Activated CD4-positive, alpha-beta T cell treated with anti-CD3 and anti-CD28 coated beads for 36 hours (primary cell): ENCODE results near the gene INVS. TPM values are rescaled to one million over a fixed set of nuclear protein-coding genes. Genes with fewer than 3 reads are reported as not detected.
"Not testable (repeated sequence)": the region's sequence is repeated elsewhere in the genome, so short reads cannot be mapped to it uniquely, and the experiment has no call there.

Experiments used
- ATAC-seq: fragments of 200-7000 bp; cut with Tn5 transposase; one replicate; pipeline ENCODE4 v1.10.0; 2021; ENCODE audit warnings: mild to moderate bottlenecking, moderate library complexity
- CTCF ChIA-PET: fragments of 350-600 bp; sonication (Branson Sonifier 250); formaldehyde crosslinking; loops from one replicate; lab custom pipeline; 2021; ENCODE audit warnings: antibody characterized with exemption; lab: Charles Lee
- POLR2A ChIA-PET: fragments of 350-600 bp; sonication (Branson Sonifier 250); formaldehyde crosslinking; loops from one replicate; lab custom pipeline; 2021; ENCODE audit warnings: antibody characterized with exemption, inconsistent platforms; lab: Charles Lee
- DNase-seq: peaks from one replicate; pipeline ENCODE4 v3.0.0-alpha.2; 2020
- H3K27ac Mint-ChIP-seq: one replicate; pipeline ENCODE4 v1.8.0; 2021; ENCODE audit warnings: mixed read lengths
- H3K27me3 Mint-ChIP-seq: one replicate; pipeline ENCODE4 v1.8.0; 2021; ENCODE audit warnings: mixed read lengths
- H3K36me3 Mint-ChIP-seq: one replicate; pipeline ENCODE4 v1.8.0; 2021; ENCODE audit warnings: low read depth, mixed read lengths
- H3K4me1 Mint-ChIP-seq: one replicate; pipeline ENCODE4 v1.8.0; 2021; ENCODE audit warnings: mixed read lengths
- H3K4me3 Mint-ChIP-seq: one replicate; pipeline ENCODE4 v1.8.0; 2021; ENCODE audit warnings: mild to moderate bottlenecking, moderate library complexity, mixed read lengths
- H3K9me3 Mint-ChIP-seq: one replicate; pipeline ENCODE4 v1.8.0; 2021; ENCODE audit warnings: low read depth, mixed read lengths
- intact Hi-C, 2 experiments: fragments of 100-400 bp; cut with DNase I in 1 of 2; cut with micrococcal nuclease in 1 of 2; formaldehyde crosslinking; loops; one replicate each; pipeline versions ENCODE4 v1.14.2 to v1.15.1; 2022 to 2024; cut with DNase I, micrococcal nuclease
- total RNA-seq, 2 experiments: library from RNA; stranded (reverse); gene quantifications; one replicate each; pipeline ENCODE4 v1.2.3, GENCODE V29; 2021

The INVS gene
- total RNA-seq, 2 experiments from 2014 or later = 14.1 to 19.3 TPM

GRCh38 chr9:100324594-100325200, 225.7 kb downstream of the INVS start:
- intact Hi-C loops = loop anchor here (1.0 to 10.0 kb wide), 7 partner anchors 270 to 1162 kb away; partner anchors contain the start of gene NR4A3 (in 1 of the 2)
- H3K4me1 Mint-ChIP-seq = peaks cover 10% of the 10 kb centered on the region
- H3K27ac Mint-ChIP-seq = no peak overlapping the region
- ChIA-PET CTCF (interaction anchor here (0.6 to 3.9 kb wide), 27 partner anchors 9 to 1161 kb away, joined by 3 to 33 read pairs (median 5); partner anchors contain the start of gene TMEFF1), POLR2A (interaction anchor here (0.7 kb wide), 1 partner anchor 1103 kb away, joined by 3 read pairs; the partner anchor contains the start of genes ALG2 and SEC61B)
- DNase-seq = no peak
- peaks cover 26% of the 10 kb centered on the region for H3K36me3 Mint-ChIP-seq
- H3K4me3 Mint-ChIP-seq = no peak overlapping the region
- ATAC-seq = no peak
- H3K27me3 Mint-ChIP-seq = no peaks in the 10 kb centered on the region
- no peaks in the 10 kb centered on the region for H3K9me3 Mint-ChIP-seq

GRCh38 chr9:100338736-100339135, 239.7 kb downstream of the INVS start:
- H3K9me3 Mint-ChIP-seq, intact Hi-C loops, H3K27ac Mint-ChIP-seq, H3K27me3 Mint-ChIP-seq, ATAC-seq, DNase-seq, H3K4me3 Mint-ChIP-seq: not testable (repeated sequence)
- H3K36me3 Mint-ChIP-seq = peaks cover 35% of the 10 kb centered on the region
- CTCF ChIA-PET = interaction anchor here (1.9 to 2.6 kb wide), 2 partner anchors 13 to 18 kb away, joined by 11 to 15 read pairs; no protein-coding TSS in a partner anchor
- POLR2A ChIA-PET = interaction anchor here (1.2 kb wide), 1 partner anchor 9 kb away, joined by 3 read pairs; no protein-coding TSS in a partner anchor
- H3K4me1 Mint-ChIP-seq = peaks cover 13% of the 10 kb centered on the region

- POLR2A ChIA-PET = no interaction called here
- H3K36me3 Mint-ChIP-seq = peaks cover 34% of the 10 kb centered on the region
Observed at GRCh38 chr9:100340224-100340623, 241.2 kb downstream of the INVS start.

GRCh38 chr9:100341889-100342288, 242.8 kb downstream of the INVS start:
- no peak overlapping the region for H3K27ac Mint-ChIP-seq
- no peak for ATAC-seq
- ChIA-PET CTCF (interaction anchor here (0.7 to 1.5 kb wide), 4 partner anchors 10 to 962 kb away, joined by 4 to 7 read pairs (median 6); no protein-coding TSS in a partner anchor), POLR2A (interaction anchor here (1.0 kb wide), 1 partner anchor 10 kb away, joined by 3 read pairs; no protein-coding TSS in a partner anchor)
- no peaks in the 10 kb centered on the region for H3K27me3 Mint-ChIP-seq
- no peak overlapping the region for H3K4me3 Mint-ChIP-seq
- peaks cover 42% of the 10 kb centered on the region for H3K36me3 Mint-ChIP-seq
- DNase-seq = no peak
- no peaks in the 10 kb centered on the region for H3K9me3 Mint-ChIP-seq
- peaks cover 24% of the 10 kb centered on the region for H3K4me1 Mint-ChIP-seq
- intact Hi-C loops = no loop called here

More at GRCh38 chr9:100340224-100340623, 241.2 kb downstream of the INVS start:
- Mint-ChIP-seq H3K9me3 (no peaks in the 10 kb centered on the region), H3K4me1 (peaks cover 16% of the 10 kb centered on the region), H3K4me3 (no peak overlapping the region), H3K27me3 (no peaks in the 10 kb centered on the region), H3K27ac (no peak overlapping the region)
- CTCF ChIA-PET = interaction anchor here (1.0 to 1.5 kb wide), 4 partner anchors 8 to 97 kb away, joined by 4 read pairs; no protein-coding TSS in a partner anchor
- intact Hi-C loops = no loop called here
- DNase-seq (no peak), ATAC-seq (no peak)

GRCh38 chr9:100346836-100347235, 247.8 kb downstream of the INVS start:
- intact Hi-C loops = no loop called here
- H3K36me3 Mint-ChIP-seq = peaks cover 32% of the 10 kb centered on the region
- DNase-seq (no peak), ATAC-seq (no peak)
- H3K9me3 Mint-ChIP-seq = no peaks in the 10 kb centered on the region
- CTCF ChIA-PET = no interaction called here
- no peak overlapping the region for H3K4me3 Mint-ChIP-seq
- H3K27ac Mint-ChIP-seq = no peak overlapping the region
- POLR2A ChIA-PET = interaction anchor here (0.9 kb wide), 1 partner anchor 9 kb away, joined by 3 read pairs; no protein-coding TSS in a partner anchor
- H3K27me3 Mint-ChIP-seq = no peaks in the 10 kb centered on the region
- peaks cover 46% of the 10 kb centered on the region for H3K4me1 Mint-ChIP-seq

GRCh38 chr9:100350188-100350587, 251.1 kb downstream of the INVS start:
- H3K4me1 Mint-ChIP-seq = peaks cover 52% of the 10 kb centered on the region
- POLR2A ChIA-PET = no interaction called here
- H3K36me3 Mint-ChIP-seq = peaks cover 28% of the 10 kb centered on the region

More at GRCh38 chr9:100350188-100350587, 251.1 kb downstream of the INVS start:
- peaks cover 6% of the 10 kb centered on the region for H3K9me3 Mint-ChIP-seq
- DNase-seq (no peak), ATAC-seq (no peak)
- intact Hi-C loops = loop anchor here (5.0 to 10.0 kb wide), 4 partner anchors 77 to 1185 kb away; partner anchors contain the start of genes MRPL50 (in 1 of the 2), MSANTD3 (in 1 of the 2), RNF20 (in 1 of the 2) and ZNF189 (in 1 of the 2)
- peak overlapping the region; percentile 25 for H3K4me3 Mint-ChIP-seq
- no peak overlapping the region for H3K27ac Mint-ChIP-seq
- CTCF ChIA-PET = interaction anchor here (0.8 to 2.1 kb wide), 5 partner anchors 9 to 249 kb away, joined by 3 to 10 read pairs (median 7); no protein-coding TSS in a partner anchor
- H3K27me3 Mint-ChIP-seq = no peaks in the 10 kb centered on the region

Other genes starting within 250 kb of the INVS start
- 10 to 100 TPM; 32.8 to 35.2 TPM for gene STX17, start 192.6 kb upstream of the INVS start, total RNA-seq
- gene ERP44, start 243 bp upstream of the INVS start, total RNA-seq = 10 to 100 TPM; 12.0 to 12.4 TPM